ENCODE measurements around the gene LRRC4B. TPM values are rescaled to one million over a fixed set of nuclear protein-coding genes. Genes with fewer than 3 reads are reported as not detected.
"Not testable (repeated sequence)": the region's sequence is repeated elsewhere in the genome, so short reads cannot be mapped to it uniquely, and the experiment has no call there.

LRRC4B gene
- total RNA-seq, 1 donor = not detected

DNA sequence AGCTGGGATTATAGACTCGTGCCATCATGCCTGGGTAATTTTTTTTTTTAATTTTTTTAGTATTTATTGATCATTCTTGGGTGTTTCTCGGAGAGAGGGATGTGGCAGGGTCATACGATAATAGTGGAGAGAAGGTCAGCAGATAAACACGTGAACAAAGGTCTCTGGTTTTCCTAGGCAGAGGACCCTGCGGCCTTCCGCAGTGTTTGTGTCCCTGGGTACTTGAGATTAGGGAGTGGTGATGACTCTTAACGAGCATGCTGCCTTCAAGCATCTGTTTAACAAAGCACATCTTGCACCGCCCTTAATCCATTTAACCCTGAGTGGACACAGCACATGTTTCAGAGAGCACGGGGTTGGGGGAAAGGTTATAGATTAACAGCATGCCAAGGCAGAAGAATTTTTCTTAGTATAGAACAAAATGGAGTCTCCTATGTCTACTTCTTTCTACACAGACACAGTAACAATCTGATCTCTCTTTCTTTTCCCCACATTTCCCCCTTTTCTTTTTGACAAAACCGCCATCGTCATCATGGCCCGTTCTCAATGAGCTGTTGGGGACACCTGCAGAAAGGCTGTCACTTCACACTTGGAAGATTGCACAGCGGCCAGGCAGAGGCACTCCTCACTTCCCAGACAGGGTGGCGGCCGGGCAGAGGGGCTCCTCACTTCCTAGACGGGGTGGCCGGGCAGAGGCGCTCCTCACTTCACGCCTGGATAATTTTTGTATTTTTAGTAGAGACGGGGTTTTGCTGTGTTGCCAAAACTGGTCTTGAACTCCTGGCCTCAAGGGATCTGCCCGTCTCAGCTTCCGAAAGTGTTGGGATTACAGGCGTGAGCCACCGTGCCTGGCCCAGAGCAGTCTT, 13.8 kb upstream of the LRRC4B start:
- H3K27me3 ChIP-seq (ENCODE audit: insufficient read depth, low read length); H3K4me3 ChIP-seq (ENCODE audit: low read length); H3K9me3 ChIP-seq (ENCODE audit: low read depth, low read length); H3K4me1 ChIP-seq (ENCODE audit: insufficient read depth, low read length): not testable (repeated sequence)

DNA sequence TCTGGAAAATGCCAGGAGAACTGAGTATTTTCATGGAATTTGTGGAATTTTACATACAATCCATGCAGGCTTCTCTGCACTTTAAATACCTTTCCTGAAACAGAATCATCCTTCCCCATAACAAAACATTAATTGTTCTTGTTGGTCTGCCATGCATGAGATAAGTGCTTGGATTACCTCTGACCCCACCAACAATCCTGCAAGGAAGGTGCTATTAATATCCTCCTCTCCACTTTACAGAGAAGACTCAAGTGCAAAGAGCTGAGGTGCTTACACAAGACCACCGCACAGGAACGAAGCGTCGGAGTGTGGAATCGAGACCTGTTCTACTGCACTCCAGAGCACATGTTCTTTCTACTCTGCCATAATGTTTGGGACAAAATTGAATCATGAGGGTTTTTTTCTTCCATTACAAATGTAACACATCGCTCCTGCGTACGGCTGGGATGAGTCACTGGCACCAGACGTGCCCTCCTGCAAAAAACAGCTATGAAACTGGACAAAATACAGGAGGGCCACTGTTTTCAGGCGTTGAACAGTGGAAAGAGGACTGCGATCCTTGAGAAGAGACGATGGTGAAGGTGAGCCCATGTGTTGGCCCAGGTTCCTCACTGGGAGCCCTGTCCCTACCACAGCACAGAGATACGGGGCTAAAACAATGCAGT, 12.9 kb upstream of the LRRC4B start:
- Histone ChIP-seq H3K27me3 (ENCODE audit: insufficient read depth, low read length) (no peaks in the 10 kb centered on the region), H3K4me3 (ENCODE audit: low read length) (no peak overlapping the region), H3K4me1 (ENCODE audit: insufficient read depth, low read length) (no peaks in the 10 kb centered on the region), H3K9me3 (ENCODE audit: low read depth, low read length) (no peaks in the 10 kb centered on the region)

DNA sequence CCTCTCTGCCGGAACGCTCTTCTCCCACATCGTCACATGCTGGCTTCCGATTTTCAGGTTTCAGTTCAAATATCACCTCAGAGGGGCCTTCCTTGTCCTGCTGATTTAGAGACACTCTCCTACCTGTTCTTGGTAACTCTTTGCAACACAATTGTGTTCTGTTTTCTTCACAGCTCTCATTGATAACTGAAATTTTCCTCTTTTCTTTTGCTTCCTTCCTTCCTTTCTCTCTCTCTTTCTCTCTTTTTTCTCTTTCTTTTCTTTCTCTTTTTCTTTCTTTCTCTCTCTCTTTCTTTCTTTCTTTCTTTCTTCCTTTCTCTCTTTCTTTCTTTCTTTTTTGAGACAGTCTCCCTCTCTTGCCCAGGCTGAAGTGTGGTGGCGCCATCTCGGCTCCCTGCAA, 12.0 kb upstream of the LRRC4B start:
- no peaks in the 10 kb centered on the region for H3K27me3 ChIP-seq (ENCODE audit: insufficient read depth, low read length)
- H3K4me3 ChIP-seq (ENCODE audit: low read length) = no peak overlapping the region
- no peaks in the 10 kb centered on the region for H3K4me1 ChIP-seq (ENCODE audit: insufficient read depth, low read length)
- no peaks in the 10 kb centered on the region for H3K9me3 ChIP-seq (ENCODE audit: low read depth, low read length)

DNA sequence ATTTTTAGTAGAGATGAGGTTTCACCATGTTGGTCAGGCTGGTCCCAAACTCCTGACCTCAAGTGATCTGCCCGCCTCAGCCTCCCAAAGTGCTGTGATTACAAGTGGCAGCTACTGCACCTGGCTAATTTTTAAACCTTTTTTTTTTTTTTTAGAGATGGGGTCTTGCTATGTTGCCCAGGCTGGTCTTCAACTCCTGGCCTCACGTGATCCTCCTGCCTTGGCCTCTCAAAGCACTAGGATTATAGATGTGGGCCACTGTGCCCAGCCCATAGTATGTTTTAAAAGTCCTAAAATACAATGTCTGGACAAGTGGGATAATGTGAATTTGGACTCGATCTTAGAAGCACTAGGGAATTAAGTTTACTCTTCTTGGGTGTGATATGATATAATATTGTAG, 8.5 kb upstream of the LRRC4B start:
- not testable (repeated sequence) for H3K4me1 ChIP-seq (ENCODE audit: insufficient read depth, low read length); H3K4me3 ChIP-seq (ENCODE audit: low read length); H3K27me3 ChIP-seq (ENCODE audit: insufficient read depth, low read length); H3K9me3 ChIP-seq (ENCODE audit: low read depth, low read length)

DNA sequence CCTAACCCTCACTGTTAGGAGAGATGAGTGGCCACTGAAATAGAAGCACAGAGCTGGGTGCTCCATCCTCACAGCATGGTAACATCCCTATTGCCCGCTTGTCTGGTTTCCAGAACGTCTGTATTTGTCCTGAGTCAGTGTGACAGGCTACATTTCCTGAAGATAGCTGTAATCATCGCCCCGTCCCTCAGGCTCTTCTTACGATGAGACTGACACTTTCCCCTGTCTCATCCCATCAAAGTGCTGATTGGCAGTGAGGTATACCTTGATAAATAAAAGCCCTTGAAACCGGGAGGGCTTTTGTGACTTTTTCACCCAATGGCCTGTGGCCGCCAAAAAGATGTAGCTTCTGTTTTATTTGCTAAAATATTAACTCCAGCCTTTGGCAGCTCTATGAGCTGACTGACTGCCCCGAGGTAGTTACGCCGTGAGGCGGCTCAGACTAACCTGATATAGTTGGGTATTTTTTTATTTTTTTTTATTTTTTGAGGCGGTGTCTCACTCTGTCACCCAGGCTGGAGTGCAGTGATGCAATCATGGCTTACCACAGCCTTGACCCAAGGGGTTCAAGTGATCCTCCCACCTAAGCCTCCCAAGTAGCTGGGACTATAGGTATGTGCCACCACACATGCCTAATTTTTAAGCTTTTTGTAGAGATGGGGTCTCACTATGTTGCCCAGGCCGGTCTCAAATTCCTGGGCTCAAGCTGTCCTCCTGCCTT, 5.7 kb upstream of the LRRC4B start:
- Histone ChIP-seq H3K4me3 (ENCODE audit: low read length) (no peak overlapping the region), H3K9me3 (ENCODE audit: low read depth, low read length) (no peaks in the 10 kb centered on the region), H3K4me1 (ENCODE audit: insufficient read depth, low read length) (no peaks in the 10 kb centered on the region), H3K27me3 (ENCODE audit: insufficient read depth, low read length) (no peaks in the 10 kb centered on the region)

DNA sequence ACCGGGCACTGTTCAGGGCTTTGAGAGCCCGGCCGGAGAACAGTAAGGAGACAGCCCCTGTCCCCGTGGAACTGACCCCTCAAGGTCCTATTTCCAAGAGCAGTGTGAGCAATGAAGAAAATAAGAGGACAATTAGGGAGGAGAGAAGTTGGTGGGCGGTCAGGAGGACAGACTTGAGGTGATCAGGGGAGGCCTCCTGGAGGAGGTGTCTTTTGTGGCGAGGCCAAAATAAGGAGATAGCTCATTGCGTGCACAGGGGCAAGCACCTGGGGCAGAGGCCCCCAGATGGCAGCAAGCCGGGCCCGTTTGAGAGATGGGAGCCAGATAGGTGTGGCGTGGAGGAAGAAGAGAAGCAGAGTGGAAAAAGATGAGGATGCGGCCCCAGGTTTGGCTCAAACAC, 2.8 kb upstream of the LRRC4B start:
- peaks cover 9% of the 10 kb centered on the region for H3K27me3 ChIP-seq (ENCODE audit: insufficient read depth, low read length)
- no peaks in the 10 kb centered on the region for H3K9me3 ChIP-seq (ENCODE audit: low read depth, low read length)
- no peaks in the 10 kb centered on the region for H3K4me1 ChIP-seq (ENCODE audit: insufficient read depth, low read length)
- H3K4me3 ChIP-seq (ENCODE audit: low read length) = no peak overlapping the region

DNA sequence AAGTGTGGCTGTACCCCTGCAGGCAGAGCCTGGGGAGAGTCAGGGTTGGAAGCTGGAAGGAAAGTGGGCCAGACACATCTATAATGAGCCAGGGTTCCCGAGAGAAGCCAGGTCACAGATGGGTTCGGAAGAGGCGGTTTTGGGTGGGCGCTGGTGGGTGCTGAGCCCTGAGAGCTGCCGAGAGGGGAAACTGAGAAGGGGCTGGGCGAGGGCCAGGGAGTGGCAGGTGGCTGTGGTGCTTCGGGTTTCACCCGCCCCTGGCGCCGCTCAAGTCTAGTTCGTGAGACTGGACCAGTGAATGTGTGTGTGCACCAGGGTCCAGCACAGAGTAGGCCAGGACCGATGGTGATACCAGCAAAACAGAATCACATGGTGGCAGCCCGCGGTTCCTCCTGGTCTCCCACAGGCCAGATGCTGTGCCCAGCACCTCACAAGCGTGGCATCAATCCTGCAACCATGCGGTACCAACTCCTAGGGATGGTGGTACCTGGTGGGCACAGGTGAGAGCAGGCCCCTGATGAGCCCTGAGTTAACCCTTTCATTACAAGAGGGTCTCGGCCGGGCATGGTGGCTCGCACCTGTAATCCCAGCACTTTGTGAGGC, 1.8 kb upstream of the LRRC4B start:
- Histone ChIP-seq H3K27me3 (ENCODE audit: insufficient read depth, low read length) (peaks cover 17% of the 10 kb centered on the region), H3K4me3 (ENCODE audit: low read length) (no peak overlapping the region)

DNA sequence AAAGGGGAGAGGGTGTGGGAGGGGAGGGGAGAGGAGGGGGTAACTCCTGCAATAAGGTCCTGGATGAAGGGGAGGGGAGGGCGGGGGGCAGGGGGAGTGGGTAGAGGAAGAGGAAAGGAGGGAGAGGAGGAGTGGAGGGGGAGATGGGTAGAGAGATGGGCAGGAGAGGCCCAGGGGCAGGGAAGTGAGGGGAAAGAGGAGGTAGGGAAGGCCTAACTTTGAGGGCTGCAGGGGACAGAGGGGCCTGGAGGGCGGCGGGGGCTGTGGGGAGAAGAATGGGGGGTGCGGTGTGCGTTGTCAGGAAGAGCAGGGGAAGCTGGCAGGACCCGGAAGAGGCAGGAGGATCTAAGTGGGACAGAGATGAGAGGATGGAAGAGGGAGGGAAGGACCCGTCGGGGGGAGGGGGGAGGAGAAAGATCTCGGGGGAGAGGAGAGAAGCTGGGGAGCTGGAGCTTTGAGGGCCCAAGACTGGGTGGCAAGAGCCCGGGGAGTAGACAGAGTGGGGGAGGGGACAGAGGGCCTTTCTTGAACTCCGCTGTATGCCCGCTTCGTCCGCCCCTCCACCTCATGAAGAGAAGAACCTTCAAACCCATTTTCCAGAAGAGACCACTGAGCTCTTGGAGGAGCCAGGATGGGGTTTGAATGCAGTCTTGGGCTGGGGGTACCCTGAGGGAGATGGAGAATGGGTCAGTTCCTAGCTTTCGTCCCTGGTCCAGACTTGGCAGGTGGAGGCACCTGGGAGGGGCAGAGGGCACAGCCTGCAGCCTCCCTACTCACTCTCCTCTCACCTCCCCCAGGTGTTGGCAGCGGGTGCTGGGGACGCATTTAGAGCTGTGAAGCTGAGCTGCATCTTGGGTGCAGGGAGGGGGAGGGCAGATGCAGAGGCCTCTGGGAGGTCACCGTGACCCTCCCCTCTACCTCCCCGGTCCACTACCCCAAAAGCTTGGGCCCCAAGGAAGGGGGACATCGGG, 778 bp upstream of the LRRC4B start:
- H3K4me3 ChIP-seq (ENCODE audit: low read length) = no peak overlapping the region
- no peaks in the 10 kb centered on the region for H3K9me3 ChIP-seq (ENCODE audit: low read depth, low read length)
- no peaks in the 10 kb centered on the region for H3K4me1 ChIP-seq (ENCODE audit: insufficient read depth, low read length)
- H3K27me3 ChIP-seq (ENCODE audit: insufficient read depth, low read length) = peaks cover 18% of the 10 kb centered on the region

More for the DNA sequence above, 1.8 kb upstream of the LRRC4B start:
- Histone ChIP-seq H3K9me3 (ENCODE audit: low read depth, low read length) (no peaks in the 10 kb centered on the region), H3K4me1 (ENCODE audit: insufficient read depth, low read length) (no peaks in the 10 kb centered on the region)

DNA sequence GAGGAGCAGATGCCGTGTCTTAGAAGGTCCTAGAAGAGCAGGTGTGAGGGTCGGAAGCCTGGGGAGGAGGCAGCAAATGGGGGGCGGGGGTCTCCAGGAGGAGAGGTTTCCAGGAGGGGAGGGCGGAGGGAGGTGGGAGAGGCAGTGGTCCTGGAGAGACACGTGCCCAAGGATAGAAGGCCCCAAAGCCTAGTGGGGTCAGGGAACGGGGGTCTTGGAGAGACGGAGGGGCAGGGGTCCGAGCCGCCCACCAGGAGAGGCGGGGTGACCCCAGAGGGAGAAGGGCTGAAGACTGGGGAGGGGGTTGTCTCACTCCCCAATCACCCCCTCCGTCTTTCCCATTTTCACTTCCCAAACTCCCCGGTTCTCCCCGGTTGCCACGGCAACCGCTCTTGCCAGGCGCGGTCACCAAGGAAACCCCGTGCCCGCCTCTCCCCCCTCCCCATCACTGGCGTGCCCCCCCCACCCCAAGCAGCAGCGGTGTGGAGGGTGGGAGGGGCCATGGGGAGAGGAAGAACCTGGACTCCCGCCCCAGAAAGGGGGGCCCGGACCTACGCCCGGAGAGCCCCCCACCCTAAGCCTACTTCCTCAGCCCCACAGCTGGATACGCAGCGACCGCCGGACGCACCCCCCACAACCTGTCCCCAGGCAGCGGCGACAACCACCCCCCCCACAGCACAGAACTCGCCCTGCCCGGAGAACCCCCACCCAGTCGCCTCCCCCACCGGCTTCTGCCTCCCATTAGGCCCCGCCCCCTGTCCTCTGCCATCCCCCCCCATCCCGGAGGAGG, 988 bp downstream of the LRRC4B start:
- H3K9me3 ChIP-seq (ENCODE audit: low read depth, low read length) = no peaks in the 10 kb centered on the region
- H3K27me3 ChIP-seq (ENCODE audit: insufficient read depth, low read length) = peaks cover 18% of the 10 kb centered on the region
- no peak overlapping the region for H3K4me3 ChIP-seq (ENCODE audit: low read length)

DNA sequence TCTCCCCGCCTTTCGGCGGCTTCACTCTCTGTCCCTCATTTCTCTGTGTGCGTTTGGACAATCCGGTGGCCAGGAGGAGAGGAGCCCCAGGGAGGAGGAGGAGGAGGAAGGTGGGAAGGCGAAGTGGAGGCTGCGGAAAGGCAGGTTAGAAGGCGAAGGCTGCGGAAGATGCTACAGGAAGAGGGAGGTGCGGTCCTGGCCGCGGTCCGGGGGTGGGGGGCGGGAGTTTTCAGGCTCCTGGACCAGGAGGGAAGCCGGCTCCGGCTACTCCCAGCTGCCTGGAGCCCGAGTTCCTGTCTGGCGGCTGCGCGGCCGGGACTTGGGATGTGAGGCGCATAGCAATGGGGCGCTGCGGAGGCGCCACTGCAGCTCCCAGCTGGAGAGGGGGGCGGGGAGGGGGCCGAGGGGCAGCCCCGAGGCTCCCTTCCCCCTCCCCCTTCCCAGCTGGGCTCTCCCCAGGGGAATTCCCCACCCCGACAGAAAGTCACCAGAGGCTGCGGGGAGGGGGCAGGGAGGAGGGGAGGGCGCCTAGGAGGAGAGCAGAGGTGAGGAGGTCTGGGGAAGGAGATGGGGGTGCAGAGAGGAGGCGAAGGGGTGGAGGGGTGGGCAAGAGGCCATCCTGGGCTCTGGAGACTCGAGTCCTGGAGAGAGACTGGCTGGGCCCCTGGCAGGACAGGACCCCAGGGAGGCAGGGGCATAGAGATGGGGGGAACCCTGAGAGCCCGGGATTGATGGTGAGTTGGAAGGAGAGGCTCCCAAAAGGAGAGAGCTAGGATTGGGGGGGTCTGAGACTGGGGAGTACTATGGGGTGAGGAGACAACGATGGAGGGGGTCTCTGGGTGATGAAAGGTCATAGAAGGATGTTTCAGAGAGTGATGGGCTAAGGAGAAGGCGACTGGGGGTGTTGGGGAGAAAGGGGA, 2.0 kb downstream of the LRRC4B start:
- H3K9me3 ChIP-seq (ENCODE audit: low read depth, low read length) = no peaks in the 10 kb centered on the region
- H3K27me3 ChIP-seq (ENCODE audit: insufficient read depth, low read length) = peaks cover 18% of the 10 kb centered on the region
- no peak overlapping the region for H3K4me3 ChIP-seq (ENCODE audit: low read length)
- H3K4me1 ChIP-seq (ENCODE audit: insufficient read depth, low read length) = no peaks in the 10 kb centered on the region

More for the DNA sequence above, 988 bp downstream of the LRRC4B start:
- H3K4me1 ChIP-seq (ENCODE audit: insufficient read depth, low read length) = no peaks in the 10 kb centered on the region

DNA sequence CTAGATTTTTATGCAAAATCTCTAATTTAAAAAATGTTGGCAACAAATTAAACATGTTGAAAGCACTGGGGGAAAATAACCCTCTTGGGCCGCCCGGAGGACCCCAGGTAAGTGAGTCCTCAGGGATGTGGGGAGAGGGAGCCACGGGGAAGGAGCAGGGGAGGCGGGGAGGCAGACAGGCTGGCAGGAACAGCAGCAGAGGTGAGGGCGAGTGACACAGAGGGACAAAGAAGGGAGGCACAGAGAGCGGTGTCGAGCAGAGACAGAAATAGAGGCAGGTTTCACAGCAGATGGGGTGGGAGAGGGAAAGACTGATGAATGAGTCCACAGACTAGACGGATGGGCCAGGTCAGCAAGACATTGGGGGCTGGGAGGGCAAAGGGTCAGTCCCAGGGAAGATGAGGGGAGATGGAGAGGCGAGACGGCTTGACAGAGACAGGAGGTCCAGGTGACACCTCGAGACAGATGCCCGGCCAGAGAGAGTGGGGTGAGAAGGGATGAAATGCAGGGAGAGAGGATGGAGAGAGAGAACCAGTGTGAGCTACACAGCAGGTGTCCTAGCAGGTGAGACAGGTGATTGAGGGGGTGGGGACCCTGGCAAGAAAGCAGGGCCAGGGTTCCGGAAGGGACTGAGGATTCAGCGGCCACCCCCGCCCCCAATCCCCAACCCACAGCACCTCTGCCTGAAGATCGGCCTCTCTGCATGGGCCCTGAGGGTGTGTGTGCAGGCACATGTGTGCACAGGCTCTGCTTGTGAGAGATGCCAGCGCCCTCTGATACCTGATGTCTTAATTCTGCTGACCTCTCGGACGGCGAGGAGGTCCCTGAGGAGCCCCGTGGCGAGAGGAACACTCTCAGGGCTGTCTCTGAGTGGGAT, 3.8 kb downstream of the LRRC4B start:
- H3K4me3 ChIP-seq (ENCODE audit: low read length) = no peak overlapping the region
- no peaks in the 10 kb centered on the region for H3K4me1 ChIP-seq (ENCODE audit: insufficient read depth, low read length)
- H3K9me3 ChIP-seq (ENCODE audit: low read depth, low read length) = no peaks in the 10 kb centered on the region
- H3K27me3 ChIP-seq (ENCODE audit: insufficient read depth, low read length) = peaks cover 18% of the 10 kb centered on the region

DNA sequence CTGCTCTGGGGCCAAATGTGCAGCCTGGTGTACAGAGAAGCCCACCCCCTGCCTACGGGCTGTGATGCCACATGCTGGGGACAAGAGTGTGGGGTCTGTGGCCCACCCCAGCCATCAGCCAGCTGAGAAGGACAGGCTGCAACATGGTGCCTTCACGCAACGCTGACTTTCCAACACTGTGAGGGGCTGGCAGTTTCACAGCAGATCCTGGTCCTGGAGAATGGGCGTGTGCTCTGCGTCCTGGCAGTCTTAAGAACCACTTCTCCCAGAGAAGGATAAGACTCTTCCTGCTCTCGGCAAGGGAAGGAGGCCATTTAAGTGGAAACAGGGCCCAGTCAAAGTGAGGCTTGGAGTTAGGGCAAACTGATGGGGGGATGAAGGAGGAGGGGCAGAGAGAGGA, 4.6 kb downstream of the LRRC4B start:
- H3K27me3 ChIP-seq (ENCODE audit: insufficient read depth, low read length) = peaks cover 18% of the 10 kb centered on the region
- no peaks in the 10 kb centered on the region for H3K4me1 ChIP-seq (ENCODE audit: insufficient read depth, low read length)
- no peak overlapping the region for H3K4me3 ChIP-seq (ENCODE audit: low read length)
- no peaks in the 10 kb centered on the region for H3K9me3 ChIP-seq (ENCODE audit: low read depth, low read length)
